AG09319 (cell line): ENCODE data around the gene ARID1B.

Experiments used
- DNase-seq: peaks from one replicate; pipeline ENCODE4 v3.0.0-alpha.2; 2010; ENCODE audit warnings: low read depth; ENCODE audit errors: extremely low read depth
- CTCF ChIP-seq: IDR thresholded peaks from 2 replicates; pipeline ENCODE4 v1.5.1; 2011; ENCODE audit warnings: low read depth, mild to moderate bottlenecking, inconsistent platforms, low read length, moderate library complexity

ARID1B gene

DNA sequence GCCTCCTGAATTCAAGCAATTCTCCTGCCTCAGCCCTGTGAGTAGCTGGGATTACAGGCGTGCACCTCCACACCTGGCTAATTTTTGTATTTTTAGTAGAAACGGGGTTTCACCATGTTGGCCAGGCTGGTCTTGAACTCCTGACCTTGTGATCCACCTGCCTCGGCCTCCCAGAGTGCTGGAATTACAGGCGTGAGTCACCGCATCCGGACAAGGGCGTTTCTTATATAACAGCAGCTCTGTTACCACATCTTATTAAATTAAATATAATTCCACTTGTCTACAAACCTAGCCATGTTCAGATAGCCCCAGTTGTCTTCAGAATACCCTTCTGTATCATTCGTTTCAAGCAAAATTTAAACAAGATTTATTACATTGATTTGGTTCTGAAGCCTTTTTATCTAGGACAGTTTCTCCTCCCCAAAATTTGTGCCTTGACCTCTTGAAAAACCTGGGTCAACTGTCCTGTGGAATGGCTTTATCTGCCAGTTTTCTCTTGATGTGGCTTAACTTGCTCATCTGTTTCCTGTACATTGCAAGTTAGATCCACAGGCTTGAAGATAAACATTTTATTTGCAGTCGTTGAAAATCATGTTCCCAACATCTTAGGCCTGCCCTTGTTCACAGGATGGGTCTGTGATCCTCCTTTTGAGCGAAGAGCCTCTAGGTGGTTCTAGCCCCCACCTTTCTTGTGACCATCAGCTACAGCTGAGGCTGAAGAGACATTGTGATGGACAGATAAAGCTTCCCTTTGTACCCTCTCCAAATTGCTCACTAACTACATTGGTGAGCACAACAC lies 132.2 kb downstream of the ARID1B start:
- DNase-seq: no peak
- TF ChIP-seq CTCF: no peak

DNA sequence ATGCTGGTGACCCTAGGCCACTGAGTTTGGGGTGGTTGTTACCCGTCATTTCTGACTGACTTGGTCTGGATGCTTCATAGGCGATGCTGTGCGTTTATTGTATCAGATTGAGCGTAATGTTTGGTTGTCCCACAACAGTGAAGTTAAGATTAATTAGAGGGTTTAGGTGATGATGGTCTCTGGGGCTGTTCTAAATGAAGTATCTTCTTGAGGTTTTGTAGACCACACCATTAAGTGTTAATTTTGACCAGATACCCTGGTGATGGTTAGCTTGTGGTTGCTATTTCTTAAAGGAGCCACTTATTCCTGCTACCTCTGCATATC lies 132.8 kb downstream of the ARID1B start:
- TF ChIP-seq CTCF: no peak
- no peak for DNase-seq

DNA sequence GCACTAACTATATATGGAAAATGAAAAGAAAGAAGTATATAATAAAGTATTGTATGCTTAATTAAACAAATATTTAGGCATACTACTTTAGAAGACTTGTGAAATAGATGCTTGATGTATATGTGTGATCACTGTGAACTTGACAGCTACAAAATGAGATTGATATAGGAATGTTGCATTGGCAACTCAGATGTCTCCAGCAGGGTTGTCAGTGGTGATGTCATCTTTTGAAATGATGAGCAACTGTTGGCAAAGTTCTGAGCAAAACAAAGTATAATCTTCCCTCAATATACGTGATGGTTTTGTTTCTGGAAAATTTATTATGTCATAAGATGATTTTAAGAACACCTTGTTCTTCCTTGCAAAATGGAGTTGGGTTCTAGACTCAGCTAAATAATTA lies 133.8 kb downstream of the ARID1B start:
- no peak for TF ChIP-seq CTCF
- no peak for DNase-seq

DNA sequence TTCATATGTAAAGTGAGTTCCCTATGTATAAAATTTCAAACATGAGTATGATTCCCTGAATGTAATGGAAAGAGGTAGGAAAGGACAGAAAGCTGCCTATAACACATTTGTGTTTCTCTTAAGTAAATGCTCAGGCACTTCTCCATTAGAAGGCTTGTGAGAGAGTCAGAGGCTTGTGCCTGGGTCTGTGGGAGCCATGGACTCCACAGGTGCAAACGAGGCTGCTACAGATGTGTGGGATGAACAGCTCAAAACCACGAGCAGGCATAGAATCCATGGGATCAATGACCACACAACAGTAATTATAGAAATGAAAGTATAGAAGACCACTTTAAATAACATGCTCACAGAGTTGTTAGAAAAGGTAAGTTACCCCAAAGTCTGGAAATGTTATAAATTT lies 134.4 kb downstream of the ARID1B start:
- TF ChIP-seq CTCF: no peak
- DNase-seq: no peak

DNA sequence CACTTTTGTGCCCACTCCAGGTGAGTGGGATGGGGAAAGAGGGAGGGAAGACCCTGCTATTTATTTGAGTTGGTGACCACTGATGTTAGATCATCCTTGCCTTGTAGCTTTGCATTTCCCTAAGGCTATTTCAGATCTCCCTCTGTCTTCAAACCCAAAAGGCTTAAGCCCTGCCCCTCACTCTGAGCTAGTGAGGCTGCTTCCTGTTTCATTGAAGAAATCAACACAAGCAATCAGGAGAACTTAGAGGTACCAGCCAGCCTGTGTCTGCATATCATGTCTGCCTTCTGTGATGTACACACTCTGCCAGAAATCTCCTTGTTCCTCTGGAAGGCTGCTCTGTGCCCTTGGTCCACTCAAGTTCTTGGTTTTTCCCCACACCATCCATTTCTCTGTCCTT lies 135.3 kb downstream of the ARID1B start:
- no peak for DNase-seq

DNA sequence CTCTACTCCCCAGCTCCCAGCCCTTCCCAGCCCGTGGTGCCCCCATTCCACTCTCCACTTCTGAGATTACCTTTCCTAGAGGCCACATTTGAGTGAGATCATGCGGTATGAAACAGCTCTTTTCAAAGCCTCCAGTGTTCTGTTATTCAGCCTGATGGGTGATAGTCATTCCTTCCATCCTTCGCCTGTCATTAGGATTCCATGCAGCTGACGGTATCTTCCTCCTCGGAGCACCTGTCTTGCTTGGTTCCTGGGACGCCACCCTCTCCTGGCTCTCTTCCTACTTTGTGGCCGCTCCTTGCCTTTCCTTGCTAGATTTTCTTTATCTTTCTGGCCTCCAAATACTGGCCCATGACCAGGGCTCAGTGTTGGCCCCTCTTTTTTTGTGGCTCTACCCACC lies 137.0 kb downstream of the ARID1B start:
- TF ChIP-seq CTCF: no peak
- DNase-seq: no peak

More for the DNA sequence above, 135.3 kb downstream of the ARID1B start:
- TF ChIP-seq CTCF: no peak

DNA sequence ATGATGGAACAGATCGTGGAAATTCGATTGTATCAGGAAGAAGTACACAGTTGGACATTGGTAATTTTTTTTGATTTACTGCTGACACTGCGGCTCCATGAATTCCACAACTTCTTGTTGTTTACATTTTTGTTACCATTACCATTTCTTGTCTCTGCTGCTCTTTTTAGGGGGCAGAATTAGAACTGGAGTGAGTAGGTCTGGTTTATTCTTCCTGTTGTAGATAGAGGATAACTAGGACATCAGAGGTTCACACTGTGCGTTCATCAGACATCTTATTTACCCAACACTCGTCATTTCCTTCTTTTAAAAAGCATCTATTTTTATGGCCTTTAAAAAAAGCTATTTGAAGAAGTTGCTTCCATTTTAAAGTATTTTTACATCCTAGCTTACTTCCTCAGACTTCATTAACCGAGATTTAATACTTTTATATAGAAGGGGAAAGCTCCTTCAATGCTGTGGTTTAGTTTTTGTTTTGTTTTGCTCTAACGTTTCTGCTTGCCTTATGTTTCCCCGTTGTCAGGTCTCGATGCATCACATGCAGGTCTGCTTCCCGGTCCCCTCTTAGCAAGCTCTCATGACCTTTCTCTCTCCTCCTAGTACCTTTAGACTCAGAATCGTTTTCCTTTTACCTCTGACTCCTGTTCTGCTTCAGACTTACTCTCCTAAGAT lies 139.1 kb downstream of the ARID1B start:
- no peak for TF ChIP-seq CTCF
- no peak for DNase-seq
